Mucosa of descending colon (tissue), 3 donors: ENCODE results near the gene ESPN. TPM values are rescaled to one million over a fixed set of nuclear protein-coding genes. Genes with fewer than 3 reads are reported as not detected.
"Not testable (repeated sequence)": the region's sequence is repeated elsewhere in the genome, so short reads cannot be mapped to it uniquely, and the experiment has no call there.

Experiments used
- ATAC-seq: fragments of 200-7000 bp; cut with Tn5 transposase; one replicate; pipeline ENCODE4 v1.9.1; 2020; ENCODE audit warnings: mild to moderate bottlenecking, moderate library complexity
- DNase-seq, 3 donors: peaks; one replicate each; pipeline ENCODE4 v3.0.0-alpha.2; 2020
- H3K36me3 ChIP-seq: fragments of 200-600 bp; one replicate; pipeline ENCODE4 v1.8.0; 2021; ENCODE audit warnings: low read depth, mild to moderate bottlenecking
- H3K4me1 ChIP-seq: fragments of 200-600 bp; one replicate; pipeline ENCODE4 v1.8.0; 2021; ENCODE audit warnings: low read depth, mild to moderate bottlenecking
- H3K4me3 ChIP-seq: fragments of 200-600 bp; one replicate; pipeline ENCODE4 v1.8.0; 2021; ENCODE audit warnings: mild to moderate bottlenecking
- H3K9me3 ChIP-seq: fragments of 200-600 bp; one replicate; pipeline ENCODE4 v1.8.0; 2021; ENCODE audit warnings: mild to moderate bottlenecking
- intact Hi-C, 2 donors: fragments of 100-400 bp; cut with DNase I in 1 of 2; cut with micrococcal nuclease in 1 of 2; formaldehyde crosslinking; loops; one replicate each; pipeline versions ENCODE4 v1.11.0 to v1.11.1; 2022; cut with DNase I, micrococcal nuclease
- total RNA-seq, 3 donors: library from RNA; stranded (reverse); fragmentation: NEBNext Ultra II Directional in 2 of 3; extraction: Animal tissue kit (Norgen Biotek cat#: 25700) in 2 of 3; gene quantifications; one replicate each; pipeline versions ENCODE4 v1.2.1 to v1.2.4, GENCODE V29; 2021 to 2023
- TF ChIP-seq, protein P1 (sequence below): fragments of 200-600 bp; IDR thresholded peaks from one replicate; pipeline ENCODE4 v1.8.0; 2022; ENCODE audit warnings: antibody characterized with exemption, mild to moderate bottlenecking
- donor health status: DM: no; HTN: no; CAD: no; lungs with moderate emphysema.
- donor health status: DM: no; HTN: no; CAD: no.
- donor health status: DM: no; HTN: yes; CAD: no.

ESPN gene
- total RNA-seq, 3 donors from 2014 or later: 65.7 to 137 (median 124) TPM

DNA sequence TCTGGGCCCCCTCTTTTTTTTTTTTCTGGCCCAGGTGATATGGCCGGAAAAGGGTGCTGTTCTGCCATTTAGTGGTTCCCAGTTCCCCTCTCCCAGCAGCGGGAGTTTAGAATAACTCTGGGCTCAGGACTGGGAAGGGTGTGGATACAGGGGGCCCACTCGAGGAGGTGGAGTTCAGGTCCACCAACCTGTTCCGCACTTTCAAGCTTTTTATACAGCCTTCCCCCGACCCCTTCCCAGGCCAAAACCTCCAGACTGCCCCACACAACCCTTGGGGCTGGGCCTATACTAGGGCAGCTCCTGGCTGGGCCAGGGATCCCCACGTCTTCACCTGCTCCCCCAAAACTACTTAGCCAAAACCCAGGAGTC is 66.5 kb downstream of the ESPN start:
- Histone ChIP-seq H3K9me3 (no peaks in the 10 kb centered on the region), H3K36me3 (no peaks in the 10 kb centered on the region), H3K4me1 (peaks cover 29% of the 10 kb centered on the region), H3K4me3 (peak overlapping the region; percentile 59)
- TF ChIP-seq, protein P1, sequence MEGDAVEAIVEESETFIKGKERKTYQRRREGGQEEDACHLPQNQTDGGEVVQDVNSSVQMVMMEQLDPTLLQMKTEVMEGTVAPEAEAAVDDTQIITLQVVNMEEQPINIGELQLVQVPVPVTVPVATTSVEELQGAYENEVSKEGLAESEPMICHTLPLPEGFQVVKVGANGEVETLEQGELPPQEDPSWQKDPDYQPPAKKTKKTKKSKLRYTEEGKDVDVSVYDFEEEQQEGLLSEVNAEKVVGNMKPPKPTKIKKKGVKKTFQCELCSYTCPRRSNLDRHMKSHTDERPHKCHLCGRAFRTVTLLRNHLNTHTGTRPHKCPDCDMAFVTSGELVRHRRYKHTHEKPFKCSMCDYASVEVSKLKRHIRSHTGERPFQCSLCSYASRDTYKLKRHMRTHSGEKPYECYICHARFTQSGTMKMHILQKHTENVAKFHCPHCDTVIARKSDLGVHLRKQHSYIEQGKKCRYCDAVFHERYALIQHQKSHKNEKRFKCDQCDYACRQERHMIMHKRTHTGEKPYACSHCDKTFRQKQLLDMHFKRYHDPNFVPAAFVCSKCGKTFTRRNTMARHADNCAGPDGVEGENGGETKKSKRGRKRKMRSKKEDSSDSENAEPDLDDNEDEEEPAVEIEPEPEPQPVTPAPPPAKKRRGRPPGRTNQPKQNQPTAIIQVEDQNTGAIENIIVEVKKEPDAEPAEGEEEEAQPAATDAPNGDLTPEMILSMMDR: no peak
- ATAC-seq (no peak), DNase-seq (no peak)
- intact Hi-C loops: no loop called here

DNA sequence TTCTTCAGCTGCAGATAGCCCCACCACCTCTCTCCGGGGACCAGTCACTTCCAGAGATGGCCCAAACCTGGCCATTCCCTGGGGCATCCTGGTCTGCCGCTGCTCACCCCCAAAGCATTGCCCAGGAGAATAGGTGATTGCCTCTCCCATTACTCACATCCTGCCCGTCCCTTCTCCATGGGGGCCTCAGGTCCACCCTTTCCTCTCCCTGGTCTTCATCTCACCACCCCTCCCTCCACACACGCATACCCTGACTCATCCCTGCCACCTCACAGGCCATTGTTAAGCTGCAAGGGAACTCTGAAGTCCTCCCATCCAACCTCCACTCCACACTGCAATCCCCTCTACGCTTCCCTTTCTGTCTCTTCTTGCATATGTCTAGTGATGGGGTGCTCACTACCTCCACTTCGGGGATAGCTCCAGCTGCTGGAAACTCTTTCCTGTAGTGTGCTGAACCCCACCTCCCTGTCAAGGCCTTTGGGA is 66.9 kb downstream of the ESPN start, which contains the start of gene PLEKHG5:
PLEKHG5 (minus strand) TSS at position 188 of the 483 bp plus-strand sequence. CDS start 14,096 bp downstream, outside the sequence.
- TF ChIP-seq, protein P1: no peak
- DNase-seq (no peak), ATAC-seq (no peak)
- H3K4me1 ChIP-seq: peaks cover 27% of the 10 kb centered on the region
- H3K4me3 ChIP-seq: peak within 1 kb of the TSS; percentile 59
- intact Hi-C loops: no loop called here
- H3K36me3 ChIP-seq: no peaks in the 10 kb centered on the region
- no peaks in the 10 kb centered on the region for H3K9me3 ChIP-seq

DNA sequence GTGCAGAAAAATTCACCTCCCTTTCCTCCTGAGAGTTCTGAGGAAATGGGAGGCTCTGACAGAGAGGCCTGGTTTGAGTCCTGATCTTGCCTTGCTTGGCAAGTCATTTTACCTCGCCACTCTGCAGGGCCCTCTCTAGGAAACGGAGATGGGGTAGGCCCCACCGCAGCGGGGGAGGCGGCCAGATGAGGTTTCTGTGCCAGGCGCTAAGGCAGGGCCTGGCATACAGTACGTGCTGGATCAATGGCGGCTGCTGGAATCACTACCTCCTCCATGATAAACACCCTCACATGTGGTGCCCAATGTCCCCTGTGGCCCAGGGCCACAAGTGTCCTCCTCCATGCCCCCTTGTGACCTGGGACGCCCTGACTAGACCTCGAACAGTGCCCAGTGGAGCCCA is 67.4 kb downstream of the ESPN start:
- H3K4me3 ChIP-seq: no peak overlapping the region
- no peaks in the 10 kb centered on the region for H3K36me3 ChIP-seq
- intact Hi-C loops: no loop called here
- peaks cover 27% of the 10 kb centered on the region for H3K4me1 ChIP-seq
- ATAC-seq (no peak), DNase-seq (no peak)
- TF ChIP-seq, protein P1: no peak
- H3K9me3 ChIP-seq: no peaks in the 10 kb centered on the region

DNA sequence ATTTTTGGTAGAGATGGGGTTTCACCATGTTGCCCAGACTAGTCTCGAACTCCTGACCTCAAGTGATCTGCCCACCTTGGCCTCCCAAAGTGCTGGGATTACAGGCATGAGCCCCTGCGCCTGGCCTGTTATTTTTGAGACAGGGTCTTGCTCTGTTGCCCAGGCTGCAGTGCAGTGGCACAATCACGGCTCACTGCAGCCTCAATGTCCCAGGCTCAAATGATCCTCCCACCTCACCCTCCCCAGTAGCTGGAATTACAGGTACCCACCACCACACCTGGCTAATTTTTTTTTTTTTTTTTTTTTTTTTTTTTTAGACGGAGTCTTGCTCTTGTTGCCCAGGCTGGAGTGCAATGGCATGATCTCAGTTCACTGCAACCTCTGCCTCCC is 69.3 kb downstream of the ESPN start:
- H3K9me3 ChIP-seq, intact Hi-C loops, H3K4me3 ChIP-seq, H3K36me3 ChIP-seq, DNase-seq, ATAC-seq: not testable (repeated sequence)
- H3K4me1 ChIP-seq: peaks cover 32% of the 10 kb centered on the region

DNA sequence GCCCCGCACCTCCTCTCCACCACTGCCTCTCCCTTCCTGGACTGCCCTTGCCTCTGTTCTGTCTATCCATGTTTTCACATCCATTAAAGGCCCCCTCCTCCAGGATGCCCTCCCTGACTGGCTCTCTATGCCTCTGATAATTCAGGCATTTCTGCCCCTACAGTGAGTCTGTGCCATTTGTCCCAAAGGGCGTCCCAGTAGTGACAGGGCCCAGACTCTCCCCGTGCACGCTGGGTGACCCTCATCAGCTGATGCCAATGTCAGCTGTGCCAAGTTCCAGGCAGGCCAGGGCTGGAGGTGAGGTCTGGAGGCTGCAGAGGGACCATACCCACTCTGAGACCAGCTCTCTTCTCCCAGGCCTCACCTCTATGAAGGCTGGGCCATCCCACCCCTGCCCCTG is 70.1 kb downstream of the ESPN start:
- Histone ChIP-seq H3K4me3 (no peak overlapping the region), H3K4me1 (peaks cover 24% of the 10 kb centered on the region), H3K36me3 (no peaks in the 10 kb centered on the region), H3K9me3 (no peaks in the 10 kb centered on the region)
- no peak for DNase-seq
- ATAC-seq: no peak
- TF ChIP-seq, protein P1: no peak
- intact Hi-C loops: no loop called here

DNA sequence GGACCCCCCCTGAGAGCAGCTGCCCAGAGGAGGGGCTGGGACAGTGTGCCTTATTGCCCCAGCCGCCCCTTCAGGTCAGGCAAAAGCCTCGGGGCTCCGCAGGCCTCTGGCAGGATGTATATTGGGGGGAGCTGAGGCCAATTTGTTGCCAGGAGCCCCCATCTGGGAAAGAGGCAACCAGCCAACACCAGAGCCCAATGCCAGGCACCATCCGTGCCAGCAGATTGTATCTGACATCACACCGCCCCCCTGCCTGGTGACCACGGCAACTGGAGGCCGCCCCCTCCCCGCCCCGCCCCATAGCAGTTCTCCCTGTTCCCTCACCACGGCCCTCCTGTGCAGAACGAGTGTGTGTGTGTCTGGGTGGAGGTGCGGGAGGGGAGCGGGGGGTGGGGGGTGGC is 70.5 kb downstream of the ESPN start:
- TF ChIP-seq, protein P1: no peak
- H3K4me1 ChIP-seq: peaks cover 20% of the 10 kb centered on the region
- no peaks in the 10 kb centered on the region for H3K36me3 ChIP-seq
- DNase-seq (peak in 1 of 3 donors; percentile 20), ATAC-seq (no peak)
- no peaks in the 10 kb centered on the region for H3K9me3 ChIP-seq
- intact Hi-C loops: no loop called here
- H3K4me3 ChIP-seq: no peak overlapping the region
